K562 (cell line): ENCODE measurements around the gene COX7A1. TPM values are rescaled to one million over a fixed set of nuclear protein-coding genes. Genes with fewer than 3 reads are reported as not detected.
A peak's percentile ranks its signal among the peaks of the same experiment; 100 is the strongest.

Source experiments
- BRD9 ChIP-seq: fragments of 450-650 bp; IDR thresholded peaks from 2 replicates; pipeline ENCODE4 v1.6.1; 2018; ENCODE audit warnings: low read depth; ENCODE audit not compliant: partially characterized antibody
- CTBP1 ChIP-seq: fragments of 450-650 bp; IDR thresholded peaks from 2 replicates; pipeline ENCODE4 v1.6.1; 2016; ENCODE audit warnings: borderline replicate concordance
- DLX4 ChIP-seq: fragments of 250-450 bp; sonication (Bioruptor Pico); IDR thresholded peaks from 2 replicates; pipeline ENCODE4 v1.6.1; 2021; ENCODE audit warnings: mild to moderate bottlenecking
- DPF2 ChIP-seq: fragments of 450-650 bp; IDR thresholded peaks from 2 replicates; pipeline ENCODE4 v1.6.1; 2016
- ESRRB ChIP-seq: fragments of 250-450 bp; sonication (Bioruptor Pico); IDR thresholded peaks from 2 replicates; pipeline ENCODE4 v1.5.0; 2020; ENCODE audit warnings: mild to moderate bottlenecking, moderate library complexity, borderline replicate concordance
- GTF2A2 ChIP-seq: IDR thresholded peaks from 2 replicates; pipeline ENCODE4 v1.6.1; 2016; ENCODE audit warnings: mild to moderate bottlenecking, missing genetic modification characterization, missing compliant biosample characterization
- HDAC1 ChIP-seq, 2 experiments: fragments of 450-650 bp; IDR thresholded peaks; 2 replicates each; pipeline ENCODE4 v1.6.1; 2016 to 2017; ENCODE audit warnings: inconsistent platforms in 1 of 2, mild to moderate bottlenecking in 1 of 2, moderate library complexity in 1 of 2
- HDAC2 ChIP-seq: fragments of 450-650 bp; IDR thresholded peaks from 2 replicates; pipeline ENCODE4 v1.6.1; 2016; ENCODE audit warnings: mild to moderate bottlenecking
- HDAC8 ChIP-seq: fragments of 450-650 bp; IDR thresholded peaks from 2 replicates; pipeline ENCODE4 v1.6.1; 2016; ENCODE audit warnings: mild to moderate bottlenecking, missing genetic modification characterization, moderate library complexity, missing compliant biosample characterization
- IFI16 ChIP-seq: fragments of 250-450 bp; sonication (Bioruptor Pico); IDR thresholded peaks from 2 replicates; pipeline ENCODE4 v2.1.2; 2022; ENCODE audit warnings: mild to moderate bottlenecking, inconsistent platforms
- L3MBTL2 ChIP-seq: fragments of 450-650 bp; IDR thresholded peaks from 2 replicates; pipeline ENCODE4 v1.6.1; 2016; ENCODE audit warnings: mild to moderate bottlenecking, moderate library complexity
- MAFF ChIP-seq: IDR thresholded peaks from 2 replicates; pipeline ENCODE4 v1.6.1; 2012; ENCODE audit warnings: low read length, improper control_type of control experiment
- MAFK ChIP-seq: IDR thresholded peaks from 2 replicates; pipeline ENCODE4 v1.6.1; 2011; ENCODE audit warnings: low read length, improper control_type of control experiment
- NCOA1 ChIP-seq: fragments of 450-650 bp; IDR thresholded peaks from 2 replicates; pipeline ENCODE4 v1.6.1; 2016; ENCODE audit warnings: low read depth
- NFATC3 ChIP-seq: fragments of 450-650 bp; IDR thresholded peaks from 2 replicates; pipeline ENCODE4 v1.6.1; 2017; ENCODE audit warnings: mild to moderate bottlenecking
- NR3C1 ChIP-seq: sonication (generic); formaldehyde crosslinking; IDR thresholded peaks from 2 replicates; pipeline ENCODE4 v1.8.1; 2022; ENCODE audit warnings: missing genetic modification reagents
- PCBP2 ChIP-seq: fragments of 200-400 bp; formaldehyde crosslinking; IDR thresholded peaks from 2 replicates; pipeline ENCODE4 v1.6.1; 2018; ENCODE audit warnings: low read length, low read depth, mild to moderate bottlenecking, moderate library complexity; ENCODE audit not compliant: poor library complexity, severe bottlenecking
- PHB2 ChIP-seq: fragments of 450-650 bp; IDR thresholded peaks from 2 replicates; pipeline ENCODE4 v1.6.1; 2017; ENCODE audit warnings: low read depth
- ZBTB1 ChIP-seq: sonication (generic); formaldehyde crosslinking; IDR thresholded peaks from 2 replicates; pipeline ENCODE4 v1.8.1; 2023; ENCODE audit warnings: missing genetic modification reagents, low read depth, mild to moderate bottlenecking, borderline replicate concordance
- ZBTB33 ChIP-seq: sonication (generic); formaldehyde crosslinking; IDR thresholded peaks from 2 replicates; pipeline ENCODE4 v1.8.1; 2023; ENCODE audit warnings: mild to moderate bottlenecking, missing genetic modification reagents
- ZBTB7A ChIP-seq: IDR thresholded peaks from 2 replicates; pipeline ENCODE4 v1.6.1; 2011; ENCODE audit warnings: low read depth, mild to moderate bottlenecking, low read length, moderate library complexity, borderline replicate concordance; ENCODE audit not compliant: control insufficient read depth
- ZNF165 ChIP-seq: fragments of 250-450 bp; sonication (Bioruptor Pico); IDR thresholded peaks from 2 replicates; pipeline ENCODE4 v1.4.0; 2020; ENCODE audit warnings: borderline replicate concordance
- ZNF3 ChIP-seq: fragments of 250-450 bp; sonication (Bioruptor Pico); IDR thresholded peaks from 2 replicates; pipeline ENCODE4 v1.5.0; 2021; ENCODE audit warnings: mild to moderate bottlenecking, moderate library complexity
- ZNF445 ChIP-seq: fragments of 250-450 bp; sonication (Bioruptor Pico); IDR thresholded peaks from 2 replicates; pipeline ENCODE4 v1.4.0; 2020; ENCODE audit warnings: low read depth, mild to moderate bottlenecking, moderate library complexity
- ZNF780A ChIP-seq: fragments of 250-450 bp; sonication (Bioruptor Pico); IDR thresholded peaks from 2 replicates; pipeline ENCODE4 v1.5.0; 2021; ENCODE audit warnings: mild to moderate bottlenecking
- polyA plus RNA-seq, 8 experiments: library from polyadenylated mRNA; depleted of rRNA in 4 of 8; stranded (reverse) in 5 of 8; unstranded in 3 of 8; fragments of >200 nt; fragmentation: Nextera tagmentation in 2 of 8; fragmentation: Illumina TruSeq in 1 of 8; extraction: Ambion mirVana in 2 of 8; extraction: Trizol in 1 of 8; gene quantifications; 2 replicates each; pipeline versions ENCODE4 v1.2.1 to v1.2.3, GENCODE V29; 2011 to 2014; ENCODE audit warnings: inconsistent platforms in 1 of 8, missing spikeins in 1 of 8
- total RNA-seq, 7 experiments: library from RNA; depleted of rRNA in 6 of 7; stranded (reverse); fragments of >200 nt in 6 of 7; fragmentation: Illumina TruSeq in 2 of 7; extraction: Trizol in 2 of 7; gene quantifications; 2 replicates each; pipeline versions ENCODE4 v1.2.1 to v1.2.3, GENCODE V29; 2011 to 2021; ENCODE audit warnings: low replicate concordance in 1 of 7
- TF ChIP-seq, protein P1 (sequence below): IDR thresholded peaks from 3 replicates; pipeline ENCODE4 v1.6.1; 2011; ENCODE audit warnings: borderline replicate concordance, mild to moderate bottlenecking; ENCODE audit not compliant: insufficient read length, insufficient read depth

COX7A1 gene
- total and polyA plus RNA-seq, 9 of the 15 experiments (the other 6 are each of a cell fraction or from before 2014, with no cell fraction given): 0.08 TPM; not detected in 8

GRCh38 chr19:36103842-36104552 lies 48.2 kb downstream of the COX7A1 start (continued):
- TF ChIP-seq ZNF3 (no peak), ZNF445 (CRISPR knock-in tag) (no peak), ZNF165 (CRISPR knock-in tag) (no peak), HDAC8 (no peak), MAFF (no peak), MAFK (no peak), HDAC2 (peak; percentile 62; the same call in 1 of the 2 replicates), ESRRB (CRISPR knock-in tag) (no peak), L3MBTL2 (peak; percentile 77), NFATC3 (no peak), PHB2 (no peak), DLX4 (CRISPR knock-in tag) (no peak), DPF2 (peak; percentile 85), HDAC1 (IDR thresholded peaks at IDR 0.05) (peak in 1 of 2 experiments; percentile 74; a peak in 1 of 4 replicates), NCOA1 (no peak), CTBP1 (peak; percentile 21; the same call in 1 of the 2 replicates), ZBTB33 (CRISPR knock-in tag) (no peak), ZBTB7A (peak; percentile 69; the same call in 1 of the 2 replicates), ZNF780A (CRISPR knock-in tag) (no peak), ZBTB1 (CRISPR knock-in tag) (no peak), BRD9 (no peak), NR3C1 (CRISPR knock-in tag) (no peak), PCBP2 (no peak), GTF2A2 (no peak), IFI16 (CRISPR knock-in tag) (no peak)
- TF ChIP-seq, protein P1, sequence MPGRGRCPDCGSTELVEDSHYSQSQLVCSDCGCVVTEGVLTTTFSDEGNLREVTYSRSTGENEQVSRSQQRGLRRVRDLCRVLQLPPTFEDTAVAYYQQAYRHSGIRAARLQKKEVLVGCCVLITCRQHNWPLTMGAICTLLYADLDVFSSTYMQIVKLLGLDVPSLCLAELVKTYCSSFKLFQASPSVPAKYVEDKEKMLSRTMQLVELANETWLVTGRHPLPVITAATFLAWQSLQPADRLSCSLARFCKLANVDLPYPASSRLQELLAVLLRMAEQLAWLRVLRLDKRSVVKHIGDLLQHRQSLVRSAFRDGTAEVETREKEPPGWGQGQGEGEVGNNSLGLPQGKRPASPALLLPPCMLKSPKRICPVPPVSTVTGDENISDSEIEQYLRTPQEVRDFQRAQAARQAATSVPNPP: no peak
